K562 (cell line): ENCODE data around the gene TBATA. TPM values are rescaled to one million over a fixed set of nuclear protein-coding genes. Genes with fewer than 3 reads are reported as not detected.

Source experiments
- CBX3 ChIP-seq, 2 experiments: IDR thresholded peaks; 1 replicate in 1 of 2; 2 replicates in 1 of 2; pipeline ENCODE4 v1.6.1; 2012; ENCODE audit warnings: inconsistent platforms in 2 of 2, low read length in 2 of 2, borderline replicate concordance in 1 of 2, control low read depth in 1 of 2
- ETV6 ChIP-seq, 3 experiments: fragments of 150-350 bp in 1 of 3; sonication (generic) in 1 of 3; formaldehyde crosslinking in 1 of 3; IDR thresholded peaks; 2 replicates each; pipeline versions ENCODE4 v1.6.1 to v1.8.0; 2014 to 2022; ENCODE audit warnings: borderline replicate concordance in 2 of 3, low read depth in 2 of 3, antibody characterized with exemption in 1 of 3, low read length in 1 of 3, mild to moderate bottlenecking in 1 of 3, missing genetic modification reagents in 1 of 3
- GTF2A2 ChIP-seq: IDR thresholded peaks from 2 replicates; pipeline ENCODE4 v1.6.1; 2016; ENCODE audit warnings: mild to moderate bottlenecking, missing genetic modification characterization, missing compliant biosample characterization
- HMGN3 ChIP-seq: IDR thresholded peaks from 2 replicates; pipeline ENCODE4 v1.6.1; 2011; ENCODE audit warnings: borderline replicate concordance, low read depth, mild to moderate bottlenecking, mixed read lengths, low read length; ENCODE audit not compliant: insufficient read length; ENCODE audit errors: extremely low read depth
- NFYB ChIP-seq: IDR thresholded peaks from 2 replicates; pipeline ENCODE4 v1.6.1; 2011; ENCODE audit warnings: mild to moderate bottlenecking, moderate library complexity; ENCODE audit not compliant: insufficient read length; ENCODE audit errors: extremely low read depth
- RREB1 ChIP-seq: fragments of 250-450 bp; sonication (Bioruptor Pico); IDR thresholded peaks from 2 replicates; pipeline ENCODE4 v1.4.0; 2020
- TOE1 ChIP-seq, 2 experiments: fragments of 450-650 bp in 1 of 2; sonication (generic) in 1 of 2; formaldehyde crosslinking in 1 of 2; IDR thresholded peaks; 2 replicates each; pipeline versions ENCODE4 v1.7.1 to v1.8.0; 2016 to 2022; ENCODE audit warnings: borderline replicate concordance in 2 of 2, mild to moderate bottlenecking in 2 of 2, antibody characterized with exemption in 1 of 2, inconsistent platforms in 1 of 2, low read depth in 1 of 2, missing genetic modification reagents in 1 of 2, moderate library complexity in 1 of 2
- TRIM24 ChIP-seq, 2 experiments: fragments of 450-650 bp; IDR thresholded peaks; 2 replicates each; pipeline ENCODE4 v1.6.1; 2016
- USF1 ChIP-seq: sonication (generic); formaldehyde crosslinking; IDR thresholded peaks from 2 replicates; pipeline ENCODE4 v1.9.0; 2022; ENCODE audit warnings: mild to moderate bottlenecking, missing genetic modification reagents
- ZBTB11 ChIP-seq, 3 experiments: fragments of 200-800 bp in 1 of 3; fragments of 250-450 bp in 1 of 3; fragments of 450-650 bp in 1 of 3; sonication (Bioruptor Pico) in 1 of 3; sonication (Bioruptor generic) in 1 of 3; formaldehyde crosslinking in 1 of 3; IDR thresholded peaks; 2 replicates each; pipeline versions ENCODE4 v1.6.1 to v1.8.0; 2016 to 2022; ENCODE audit warnings: mild to moderate bottlenecking in 2 of 3, missing genetic modification characterization in 2 of 3, missing compliant biosample characterization in 1 of 3, moderate library complexity in 1 of 3
- ZNF324 ChIP-seq: fragments of 250-450 bp; sonication (Bioruptor Pico); IDR thresholded peaks from 2 replicates; pipeline ENCODE4 v1.4.0; 2020; ENCODE audit warnings: mild to moderate bottlenecking
- polyA plus RNA-seq, 8 experiments: library from polyadenylated mRNA; depleted of rRNA in 4 of 8; stranded (reverse) in 5 of 8; unstranded in 3 of 8; fragments of >200 nt; fragmentation: Nextera tagmentation in 2 of 8; fragmentation: Illumina TruSeq in 1 of 8; extraction: Ambion mirVana in 2 of 8; extraction: Trizol in 1 of 8; gene quantifications; 2 replicates each; pipeline versions ENCODE4 v1.2.1 to v1.2.3, GENCODE V29; 2011 to 2014; ENCODE audit warnings: inconsistent platforms in 1 of 8, missing spikeins in 1 of 8
- total RNA-seq, 7 experiments: library from RNA; depleted of rRNA in 6 of 7; stranded (reverse); fragments of >200 nt in 6 of 7; fragmentation: Illumina TruSeq in 2 of 7; extraction: Trizol in 2 of 7; gene quantifications; 2 replicates each; pipeline versions ENCODE4 v1.2.1 to v1.2.3, GENCODE V29; 2011 to 2021; ENCODE audit warnings: low replicate concordance in 1 of 7

TBATA gene
- total and polyA plus RNA-seq, 9 of the 15 experiments (the other 6 are each of a cell fraction or from before 2014, with no cell fraction given): not detected

GRCh38 chr10:70742537-70743429 is 42.4 kb downstream of the TBATA start (continued):
- TF ChIP-seq RREB1 (CRISPR knock-in tag) (no peak), GTF2A2 (tag) (0 out of 2 replicates have a peak, but pooled peaks have one; percentile 1), NFYB (no peak), HMGN3 (no peak), USF1 (CRISPR knock-in tag) (no peak), TRIM24 (IDR thresholded peaks at IDR 0.05) (no peak), ZBTB11 (CRISPR knock-in tag; IDR thresholded peaks at IDR 0.05) (no peak), ZNF324 (no peak), ETV6 (IDR thresholded peaks at IDR 0.05; ENCODE audit: borderline replicate concordance in 1 of 2, low read depth in 2 of 2, low read length in 1 of 2) (peak in 1 of 2 experiments; percentile 71; a peak in 1 of 4 replicates), ETV6 (CRISPR knock-in tag; IDR thresholded peaks at IDR 0.05; ENCODE audit: borderline replicate concordance) (no peak), CBX3 (IDR thresholded peaks at IDR 0.05; ENCODE audit: borderline replicate concordance in 1 of 2, low read length in 2 of 2) (peak in 1 of 2 experiments; percentile 59; a peak in 1 of 3 replicates), TOE1 (IDR thresholded peaks at IDR 0.05; ENCODE audit: borderline replicate concordance) (no peak), TOE1 (CRISPR knock-in tag; IDR thresholded peaks at IDR 0.05; ENCODE audit: borderline replicate concordance, low read depth) (no peak)
